HG03066 (cell line): ENCODE measurements around the gene COPA.

ENCODE experiments used
- ATAC-seq: cut with Tn5 transposase; IDR thresholded peaks from one replicate; pipeline ENCODE4 v1.9.1; 2021; ENCODE audit warnings: low read depth; ENCODE audit not compliant: unreplicated experiment

The COPA gene

DNA sequence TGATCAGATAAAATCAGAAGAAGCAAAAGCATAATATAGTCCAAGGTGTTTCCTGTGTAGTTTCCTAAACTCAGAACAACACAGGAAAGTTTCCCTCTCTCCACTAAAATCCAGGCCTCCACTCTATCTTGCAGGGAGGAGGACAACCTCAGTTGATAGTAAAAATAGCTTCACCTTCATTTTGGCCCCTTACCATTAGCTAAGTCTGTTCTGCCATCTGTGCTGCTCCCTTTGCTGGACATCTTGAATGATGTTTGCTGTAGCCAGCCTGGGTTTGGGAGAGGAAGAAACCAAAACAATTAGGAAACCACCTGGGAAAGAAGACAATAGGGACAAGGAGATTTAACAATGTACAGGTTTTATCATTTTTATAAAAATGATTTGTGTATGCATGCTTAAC, 99.3 kb downstream of the COPA start:
- ATAC-seq, result no peak

- ATAC-seq, result no peak
These were observed 103.3 kb downstream of the COPA start for GRCh38 chr1:160239582-160240299.
